OCI-LY7 (cell line): ENCODE results near the gene CCDC57.

Source experiments
- CTCF ChIP-seq: fragments of 200-600 bp; sonication (generic); conservative IDR thresholded peaks from 2 replicates; pipeline ENCODE4 v1.5.1; 2014; ENCODE audit warnings: mild to moderate bottlenecking, antibody characterized with exemption, low read length, moderate library complexity, mixed read lengths
- EZH2phosphoT487 ChIP-seq: fragments of 200-600 bp; sonication (generic); IDR thresholded peaks from 2 replicates; pipeline ENCODE4 v1.6.1; 2018; ENCODE audit warnings: low read depth, borderline replicate concordance, mild to moderate bottlenecking, mixed run types, antibody characterized with exemption, low read length, moderate library complexity, mixed read lengths

GRCh38 chr17:82138511-82138992 lies 74.1 kb downstream of the CCDC57 start:
- TF ChIP-seq CTCF (no peak), EZH2phosphoT487 (no peak)
